Left ventricle myocardium superior (tissue), 1 donor: ENCODE data around the gene DCST2. TPM values are rescaled to one million over a fixed set of nuclear protein-coding genes. Genes with fewer than 3 reads are reported as not detected.
"Not testable (repeated sequence)": the region's sequence is repeated elsewhere in the genome, so short reads cannot be mapped to it uniquely, and the experiment has no call there.

ENCODE experiments used
- ATAC-seq: fragments of 200-7000 bp; cut with Tn5 transposase; one replicate; pipeline ENCODE4 v1.9.1; 2020; ENCODE audit warnings: mild to moderate bottlenecking, moderate library complexity
- DNase-seq: peaks from one replicate; pipeline ENCODE4 v3.0.0-alpha.2; 2020
- intact Hi-C: fragments of 100-400 bp; cut with micrococcal nuclease; formaldehyde crosslinking; loops from one replicate; pipeline ENCODE4 v1.11.0; 2022
- total RNA-seq: library from RNA; stranded (reverse); fragmentation: NEBNext Ultra II Directional; extraction: Animal tissue kit (Norgen Biotek cat#: 25700); gene quantifications from one replicate; pipeline ENCODE4 v1.2.1, GENCODE V29; 2021
- donor health status: DM: no; HTN: yes; CAD: no; lungs with severe emphysema.

Gene DCST2
- total RNA-seq, 1 donor from 2014 or later = 0.37 TPM

GRCh38 chr1:154992721-154993571 is 40.6 kb downstream of the DCST2 start:
- intact Hi-C loops = no loop called here
- ATAC-seq = no peak
- DNase-seq = no peak

GRCh38 chr1:154990276-154990675 is 43.3 kb downstream of the DCST2 start:
- ATAC-seq = no peak
- intact Hi-C loops = no loop called here
- no peak for DNase-seq

GRCh38 chr1:154989195-154989860 is 44.3 kb downstream of the DCST2 start:
- ATAC-seq = no peak
- DNase-seq = no peak
- intact Hi-C loops = no loop called here

- ATAC-seq (no peak), DNase-seq (no peak)
- intact Hi-C loops = no loop called here
Measured at GRCh38 chr1:154988058-154988954, 45.3 kb downstream of the DCST2 start.

- ATAC-seq = no peak
- DNase-seq = no peak
- intact Hi-C loops = no loop called here
Measured at GRCh38 chr1:154987326-154987725, 46.3 kb downstream of the DCST2 start.

- DNase-seq, ATAC-seq, intact Hi-C loops: not testable (repeated sequence)
Measured at GRCh38 chr1:154986736-154987135, 46.8 kb downstream of the DCST2 start.

- intact Hi-C loops = no loop called here
- ATAC-seq (no peak), DNase-seq (no peak)
Measured at GRCh38 chr1:154983776-154984466, 49.7 kb downstream of the DCST2 start.

GRCh38 chr1:154982897-154983648 is 50.5 kb downstream of the DCST2 start, which contains the start of gene FLAD1:
Gene FLAD1 (plus strand): TSS chr1:154983344. CDS start chr1:154983695, 351 bp downstream.
- peak; percentile 100 for ATAC-seq
- intact Hi-C loops = no loop called here
- peak; percentile 93 for DNase-seq

- DNase-seq = no peak
- no peak for ATAC-seq
- intact Hi-C loops = no loop called here
Measured at GRCh38 chr1:154982341-154982740, 51.2 kb downstream of the DCST2 start.

- intact Hi-C loops = no loop called here
- ATAC-seq (no peak), DNase-seq (no peak)
Measured at GRCh38 chr1:154978360-154978759, 55.2 kb downstream of the DCST2 start.

GRCh38 chr1:154977762-154978161 is 55.8 kb downstream of the DCST2 start:
- DNase-seq = not testable (repeated sequence)

GRCh38 chr1:154975409-154976059 is 58.0 kb downstream of the DCST2 start:
- ATAC-seq (no peak), DNase-seq (peak; percentile 64)
- intact Hi-C loops = no loop called here

More at GRCh38 chr1:154977762-154978161, 55.8 kb downstream of the DCST2 start:
- intact Hi-C loops, ATAC-seq: not testable (repeated sequence)

- DNase-seq (peak; percentile 94), ATAC-seq (peak; percentile 67)
- intact Hi-C loops = no loop called here
Measured at GRCh38 chr1:154974808-154975408, 58.7 kb downstream of the DCST2 start.

GRCh38 chr1:154974102-154974807 is 59.3 kb downstream of the DCST2 start, which contains the start of gene CKS1B:
Gene CKS1B (plus strand): TSS chr1:154974681. CDS start chr1:154974746, 65 bp downstream.
- intact Hi-C loops = no loop called here
- ATAC-seq (peak; percentile 87), DNase-seq (peak; percentile 98)

- ATAC-seq (peak; percentile 55), DNase-seq (peak; percentile 95)
- intact Hi-C loops = no loop called here
Measured at GRCh38 chr1:154973344-154974101, 60.1 kb downstream of the DCST2 start.
